ENCODE measurements around the gene MACROD2.

DNA sequence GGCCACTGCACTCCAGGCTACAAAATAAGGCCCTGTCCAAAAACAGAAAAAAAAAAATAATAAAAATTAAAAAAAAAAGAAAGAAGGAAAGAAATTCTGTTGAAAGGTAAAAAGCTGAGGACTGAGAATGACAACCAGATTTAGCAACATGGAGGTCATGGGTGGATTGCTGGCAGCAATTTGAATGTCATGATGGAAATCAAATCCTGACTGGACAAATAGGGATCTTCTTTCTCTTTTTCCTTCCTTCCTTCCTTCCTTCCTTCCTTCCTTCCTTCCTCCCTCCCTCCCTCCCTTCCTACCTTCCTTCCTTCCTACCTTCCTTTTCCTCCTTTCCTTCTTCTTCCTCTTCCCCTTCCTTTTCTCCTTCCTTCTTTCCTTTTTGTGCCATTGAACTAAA lies 895.4 kb downstream of the MACROD2 start:
- TF ChIP-seq CTCF (IDR thresholded peaks at IDR 0.05; ENCODE audit: poor library complexity, severe bottlenecking) (no peak), EZH2 (IDR thresholded peaks at IDR 0.05; ENCODE audit: borderline replicate concordance, insufficient read depth, low read length, poor library complexity, severe bottlenecking) (no peak), EP300 (conservative IDR thresholded peaks at IDR 0.05; ENCODE audit: poor library complexity, severe bottlenecking) (no peak), RAD21 (conservative IDR thresholded peaks at IDR 0.05) (no peak), POLR2AphosphoS5 (IDR thresholded peaks at IDR 0.05) (no peak), TAF1 (IDR thresholded peaks at IDR 0.05; ENCODE audit: low read depth) (no peak), SMC3 (conservative IDR thresholded peaks at IDR 0.05; ENCODE audit: poor library complexity) (no peak)
- TF ChIP-seq, protein P1, sequence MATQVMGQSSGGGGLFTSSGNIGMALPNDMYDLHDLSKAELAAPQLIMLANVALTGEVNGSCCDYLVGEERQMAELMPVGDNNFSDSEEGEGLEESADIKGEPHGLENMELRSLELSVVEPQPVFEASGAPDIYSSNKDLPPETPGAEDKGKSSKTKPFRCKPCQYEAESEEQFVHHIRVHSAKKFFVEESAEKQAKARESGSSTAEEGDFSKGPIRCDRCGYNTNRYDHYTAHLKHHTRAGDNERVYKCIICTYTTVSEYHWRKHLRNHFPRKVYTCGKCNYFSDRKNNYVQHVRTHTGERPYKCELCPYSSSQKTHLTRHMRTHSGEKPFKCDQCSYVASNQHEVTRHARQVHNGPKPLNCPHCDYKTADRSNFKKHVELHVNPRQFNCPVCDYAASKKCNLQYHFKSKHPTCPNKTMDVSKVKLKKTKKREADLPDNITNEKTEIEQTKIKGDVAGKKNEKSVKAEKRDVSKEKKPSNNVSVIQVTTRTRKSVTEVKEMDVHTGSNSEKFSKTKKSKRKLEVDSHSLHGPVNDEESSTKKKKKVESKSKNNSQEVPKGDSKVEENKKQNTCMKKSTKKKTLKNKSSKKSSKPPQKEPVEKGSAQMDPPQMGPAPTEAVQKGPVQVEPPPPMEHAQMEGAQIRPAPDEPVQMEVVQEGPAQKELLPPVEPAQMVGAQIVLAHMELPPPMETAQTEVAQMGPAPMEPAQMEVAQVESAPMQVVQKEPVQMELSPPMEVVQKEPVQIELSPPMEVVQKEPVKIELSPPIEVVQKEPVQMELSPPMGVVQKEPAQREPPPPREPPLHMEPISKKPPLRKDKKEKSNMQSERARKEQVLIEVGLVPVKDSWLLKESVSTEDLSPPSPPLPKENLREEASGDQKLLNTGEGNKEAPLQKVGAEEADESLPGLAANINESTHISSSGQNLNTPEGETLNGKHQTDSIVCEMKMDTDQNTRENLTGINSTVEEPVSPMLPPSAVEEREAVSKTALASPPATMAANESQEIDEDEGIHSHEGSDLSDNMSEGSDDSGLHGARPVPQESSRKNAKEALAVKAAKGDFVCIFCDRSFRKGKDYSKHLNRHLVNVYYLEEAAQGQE (IDR thresholded peaks at IDR 0.05; ENCODE audit: borderline replicate concordance) = no peak
